MM.1S (cell line): ENCODE measurements around the gene P4HA1.
"Not testable (repeated sequence)": the region's sequence is repeated elsewhere in the genome, so short reads cannot be mapped to it uniquely, and the experiment has no call there.

Experiments
- EZH2 ChIP-seq: fragments of 300-600 bp; sonication (generic); optimal IDR thresholded peaks from 2 replicates; pipeline ENCODE3; 2017; ENCODE audit warnings: low read depth, mild to moderate bottlenecking, antibody characterized with exemption, low read length, mixed read lengths
- EZH2phosphoT487 ChIP-seq: fragments of 300-600 bp; sonication (generic); IDR thresholded peaks from 2 replicates; pipeline ENCODE4 v1.6.1; 2018; ENCODE audit warnings: antibody characterized with exemption, low read length
- TF ChIP-seq, protein P1 (sequence below): fragments of 300-600 bp; sonication (generic); IDR thresholded peaks from 2 replicates; pipeline ENCODE4 v1.5.1; 2016; ENCODE audit warnings: antibody characterized with exemption, low read length, mixed read lengths

DNA sequence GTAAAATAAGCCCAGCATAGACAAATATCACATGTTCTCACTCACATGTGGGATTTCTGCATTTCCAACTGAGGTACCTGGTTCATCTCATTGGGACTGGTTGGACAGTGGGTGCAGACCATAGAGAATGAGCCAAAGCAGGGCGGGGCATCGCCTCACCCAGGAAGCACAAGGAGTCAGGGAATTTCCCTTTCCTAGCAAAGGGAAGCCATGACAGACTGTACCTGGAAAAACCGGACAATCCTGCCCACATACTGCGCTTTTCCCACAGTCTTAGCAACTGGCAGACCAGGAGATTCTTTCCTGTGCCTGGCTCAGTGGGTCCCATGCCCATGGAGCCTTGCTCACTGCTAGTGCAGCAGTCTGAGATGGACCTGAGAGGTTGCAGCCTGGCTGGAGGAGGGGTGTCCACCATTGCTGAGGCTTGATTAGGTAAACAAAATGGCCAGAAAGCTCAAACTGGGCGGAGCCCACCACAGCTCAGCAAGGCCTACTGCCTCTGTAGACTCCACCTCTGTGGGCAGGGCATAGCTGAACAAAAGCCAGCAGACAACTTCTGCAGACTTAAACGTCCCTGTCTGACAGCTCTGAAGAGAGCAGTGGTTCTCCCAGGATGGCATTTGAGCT is 75.0 kb downstream of the P4HA1 start:
- TF ChIP-seq, protein P1, sequence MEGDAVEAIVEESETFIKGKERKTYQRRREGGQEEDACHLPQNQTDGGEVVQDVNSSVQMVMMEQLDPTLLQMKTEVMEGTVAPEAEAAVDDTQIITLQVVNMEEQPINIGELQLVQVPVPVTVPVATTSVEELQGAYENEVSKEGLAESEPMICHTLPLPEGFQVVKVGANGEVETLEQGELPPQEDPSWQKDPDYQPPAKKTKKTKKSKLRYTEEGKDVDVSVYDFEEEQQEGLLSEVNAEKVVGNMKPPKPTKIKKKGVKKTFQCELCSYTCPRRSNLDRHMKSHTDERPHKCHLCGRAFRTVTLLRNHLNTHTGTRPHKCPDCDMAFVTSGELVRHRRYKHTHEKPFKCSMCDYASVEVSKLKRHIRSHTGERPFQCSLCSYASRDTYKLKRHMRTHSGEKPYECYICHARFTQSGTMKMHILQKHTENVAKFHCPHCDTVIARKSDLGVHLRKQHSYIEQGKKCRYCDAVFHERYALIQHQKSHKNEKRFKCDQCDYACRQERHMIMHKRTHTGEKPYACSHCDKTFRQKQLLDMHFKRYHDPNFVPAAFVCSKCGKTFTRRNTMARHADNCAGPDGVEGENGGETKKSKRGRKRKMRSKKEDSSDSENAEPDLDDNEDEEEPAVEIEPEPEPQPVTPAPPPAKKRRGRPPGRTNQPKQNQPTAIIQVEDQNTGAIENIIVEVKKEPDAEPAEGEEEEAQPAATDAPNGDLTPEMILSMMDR, result not testable (repeated sequence)
- not testable (repeated sequence) for TF ChIP-seq EZH2, EZH2phosphoT487
